Measurements from ENCODE around the gene EHF.

- TF ChIP-seq CTCF (IDR thresholded peaks at IDR 0.05 in 8 of 11, conservative IDR thresholded peaks at IDR 0.05 in 3 of 11) (no peak), POLR2A (IDR thresholded peaks at IDR 0.05) (no peak), POLR2AphosphoS5 (IDR thresholded peaks at IDR 0.05) (no peak)
These were observed 23.9 kb downstream of the EHF start for GRCh38 chr11:34644669-34645406.

All from spleen (tissue), 7 donors.